Astrocyte (in vitro differentiated cells and primary cell): ENCODE measurements around the gene PTPRN2.

ENCODE experiments used
- CTCF ChIP-seq: IDR thresholded peaks from 2 replicates; pipeline ENCODE4 v1.5.1; 2011; ENCODE audit warnings: low read depth, mild to moderate bottlenecking, inconsistent platforms, low read length, moderate library complexity; ENCODE audit not compliant: insufficient read depth
- EZH2 ChIP-seq: IDR thresholded peaks from 2 replicates; pipeline ENCODE4 v1.6.1; 2012; ENCODE audit warnings: mild to moderate bottlenecking, low read length, inconsistent platforms; ENCODE audit not compliant: insufficient read depth

GRCh38 chr7:157877298-157878090, 710.1 kb downstream of the PTPRN2 start:
- TF ChIP-seq CTCF, result no peak
- no peak for TF ChIP-seq EZH2
